HepG2 (cell line): ENCODE results near the gene SPECC1L. TPM values are rescaled to one million over a fixed set of nuclear protein-coding genes. Genes with fewer than 3 reads are reported as not detected.

Experiments
- ATAC-seq: fragments of 200-7000 bp; cut with Tn5 transposase; 3 replicates; pipeline ENCODE4 v1.9.1; 2020; ENCODE audit warnings: mild to moderate bottlenecking, moderate library complexity
- BruUV-seq: library from RNA; stranded (reverse); fragments of 400-500 nt; replicated peaks from 2 replicates; lab custom pipeline; 2021; lab: Mats Ljungman, UMichigan
- CTCF ChIA-PET: fragments of 300-600 bp; formaldehyde crosslinking; extraction: SDS; loops from one replicate; lab custom pipeline; 2021; ENCODE audit warnings: low total read pairs, inconsistent platforms, low intra/inter-chr PET ratio; lab: Yijun Ruan, JAX
- POLR2A ChIA-PET: fragments of 350-600 bp; sonication (Branson Sonifier 250); formaldehyde crosslinking; loops from one replicate; lab custom pipeline; 2020; ENCODE audit warnings: antibody characterized with exemption, inconsistent platforms; lab: Yijun Ruan, JAX
- DNase-seq: peaks from one replicate; pipeline ENCODE4 v3.0.0-alpha.2; 2015; ENCODE audit warnings: low spot score
- FAIRE-seq: peaks from 3 replicates; lab custom pipeline; 2011; peaks lifted over from hg19 to GRCh38; lab: Jason Lieb, UNC
- H2AFZ ChIP-seq: one replicate; pipeline ENCODE4 v1.6.1; 2011; ENCODE audit warnings: low read length, inconsistent platforms
- H3K27ac ChIP-seq: fragments of 300-600 bp; 3 replicates; pipeline ENCODE4 v1.8.0; 2011; ENCODE audit warnings: mixed run types, mild to moderate bottlenecking, mixed read lengths, low read length, inconsistent platforms; ENCODE audit not compliant: insufficient read depth; ENCODE audit errors: extremely low read length
- H3K27me3 ChIP-seq, 2 experiments: fragments of 200-600 bp in 1 of 2; 2 replicates in 1 of 2; 3 replicates in 1 of 2; pipeline versions ENCODE4 v1.6.0 to v1.8.0; 2011; ENCODE audit warnings: low read length in 2 of 2, mild to moderate bottlenecking in 2 of 2, moderate library complexity in 2 of 2, inconsistent platforms in 1 of 2; ENCODE audit not compliant: insufficient read depth in 2 of 2, control insufficient read depth in 1 of 2
- H3K36me3 ChIP-seq, 2 experiments: fragments of 200-600 bp in 1 of 2; replicated peaks in 1 of 2; 2 replicates in 1 of 2; 3 replicates in 1 of 2; pipeline versions ENCODE4 v1.5.1 to v1.8.0; 2011; ENCODE audit warnings: low read length in 2 of 2, inconsistent platforms in 1 of 2; ENCODE audit not compliant: insufficient read depth in 2 of 2, control insufficient read depth in 1 of 2
- H3K4me1 ChIP-seq: 2 replicates; pipeline ENCODE4 v1.5.1; 2012; ENCODE audit warnings: low read length, inconsistent platforms; ENCODE audit not compliant: insufficient read depth
- H3K4me2 ChIP-seq: 2 replicates; pipeline ENCODE4 v1.6.0; 2011; ENCODE audit warnings: low read depth, low read length, inconsistent platforms
- H3K4me3 ChIP-seq, 3 experiments: fragments of 200-600 bp in 1 of 3; sonication (generic), shearing (Covaris generic) in 1 of 3; replicated peaks in 1 of 3; 2 replicates each; pipeline ENCODE4 v1.5.1; 2011 to 2016; ENCODE audit warnings: low read length in 3 of 3, inconsistent platforms in 2 of 3, low read depth in 2 of 3, mild to moderate bottlenecking in 2 of 3, control low read depth in 1 of 3, mixed read lengths in 1 of 3; ENCODE audit not compliant: insufficient read depth in 1 of 3
- H3K79me2 ChIP-seq: one replicate; pipeline ENCODE4 v1.6.1; 2011; ENCODE audit warnings: low read length, inconsistent platforms; ENCODE audit not compliant: insufficient read depth
- H3K9ac ChIP-seq: 2 replicates; pipeline ENCODE4 v1.6.0; 2011; ENCODE audit warnings: mild to moderate bottlenecking, low read depth, low read length, inconsistent platforms; ENCODE audit not compliant: insufficient read depth
- H3K9me3 ChIP-seq: 2 replicates; pipeline ENCODE4 v1.5.1; 2012; ENCODE audit warnings: mild to moderate bottlenecking, low read length
- H4K20me1 ChIP-seq: 2 replicates; pipeline ENCODE4 v1.6.0; 2011; ENCODE audit warnings: inconsistent platforms, mild to moderate bottlenecking, low read length, moderate library complexity; ENCODE audit not compliant: insufficient read depth
- AKAP8 ChIP-seq: sonication (generic); formaldehyde crosslinking; IDR thresholded peaks from 2 replicates; pipeline ENCODE4 v1.5.1; 2020; ENCODE audit warnings: mild to moderate bottlenecking, missing genetic modification reagents
- ARNT ChIP-seq: fragments of 450-650 bp; IDR thresholded peaks from 2 replicates; pipeline ENCODE4 v1.6.1; 2017
- CCDC6 ChIP-seq: sonication (generic); formaldehyde crosslinking; IDR thresholded peaks from 2 replicates; pipeline ENCODE4 v1.8.1; 2022; ENCODE audit warnings: mild to moderate bottlenecking, missing genetic modification reagents, moderate library complexity
- HNRNPH1 ChIP-seq: fragments of 200-400 bp; formaldehyde crosslinking; optimal IDR thresholded peaks from 2 replicates; pipeline ENCODE3; 2017; ENCODE audit warnings: mild to moderate bottlenecking, low read depth, low read length
- KLF9 ChIP-seq: IDR thresholded peaks from 2 replicates; pipeline ENCODE4 v1.6.1; 2016; ENCODE audit warnings: low read depth
- LBX2 ChIP-seq: sonication (generic); formaldehyde crosslinking; IDR thresholded peaks from 2 replicates; pipeline ENCODE4 v1.5.0; 2020; ENCODE audit warnings: missing genetic modification reagents, mild to moderate bottlenecking, borderline replicate concordance
- NFIC ChIP-seq: IDR thresholded peaks from 2 replicates; pipeline ENCODE4 v1.6.1; 2012; ENCODE audit warnings: mild to moderate bottlenecking, low read length, inconsistent platforms
- PHB2 ChIP-seq: fragments of 450-650 bp; IDR thresholded peaks from 2 replicates; pipeline ENCODE4 v1.6.1; 2018; ENCODE audit not compliant: partially characterized antibody
- SALL1 ChIP-seq: sonication (generic); formaldehyde crosslinking; IDR thresholded peaks from 2 replicates; pipeline ENCODE4 v1.8.0; 2022; ENCODE audit warnings: mild to moderate bottlenecking, missing genetic modification reagents
- SNAPC2 ChIP-seq: sonication (generic); formaldehyde crosslinking; IDR thresholded peaks from 2 replicates; pipeline ENCODE4 v1.8.1; 2022; ENCODE audit warnings: mild to moderate bottlenecking, missing genetic modification reagents
- THAP8 ChIP-seq: sonication (generic); formaldehyde crosslinking; IDR thresholded peaks from 2 replicates; pipeline ENCODE4 v1.5.1; 2020; ENCODE audit warnings: missing genetic modification reagents, mild to moderate bottlenecking, borderline replicate concordance
- ZBTB26 ChIP-seq: IDR thresholded peaks from 2 replicates; pipeline ENCODE4 v1.6.1; 2016; ENCODE audit warnings: missing compliant biosample characterization, missing genetic modification reagents, borderline replicate concordance
- ZNF646 ChIP-seq: sonication (generic); formaldehyde crosslinking; IDR thresholded peaks from 2 replicates; pipeline ENCODE4 v1.9.0; 2021; ENCODE audit warnings: mild to moderate bottlenecking, missing genetic modification reagents
- ZNF879 ChIP-seq: sonication (generic); formaldehyde crosslinking; IDR thresholded peaks from 2 replicates; pipeline ENCODE4 v1.8.1; 2023; ENCODE audit warnings: missing genetic modification reagents
- ZSCAN22 ChIP-seq: sonication (generic); formaldehyde crosslinking; IDR thresholded peaks from 2 replicates; pipeline ENCODE4 v1.4.0; 2020; ENCODE audit warnings: mild to moderate bottlenecking, missing genetic modification reagents
- WGBS: methylation state at CpG from one replicate; pipeline ENCODE4 v1.1.6; 2017; ENCODE audit warnings: low lambda C conversion rate; 5-methylcytosine and 5-hydroxymethylcytosine counted together
- in situ Hi-C: cut with HindIII; loops from 2 replicates; pipeline ENCODE4 v1.10.0; 2017; ENCODE audit warnings: low pct_unique_long_range_greater_than_20kb; ENCODE audit not compliant: extremely low pct_ligation_motif_present
- intact Hi-C: fragments of 100-400 bp; cut with micrococcal nuclease; formaldehyde crosslinking; loops from one replicate; pipeline ENCODE4 v1.10.0; 2022; ENCODE audit not compliant: unreplicated experiment
- polyA plus RNA-seq, 8 experiments: library from polyadenylated mRNA; depleted of rRNA in 3 of 8; stranded (reverse) in 7 of 8; unstranded in 1 of 8; fragments of >200 nt; fragmentation: Illumina TruSeq in 4 of 8; extraction: Trizol in 4 of 8; gene quantifications; 2 replicates each; pipeline versions ENCODE4 v1.2.1 to v1.2.3, GENCODE V29; 2011 to 2016; ENCODE audit warnings: low read depth in 4 of 8, missing spikeins in 1 of 8, mixed read lengths in 1 of 8; ENCODE audit not compliant: insufficient read depth in 1 of 8
- total RNA-seq, 5 experiments: library from RNA; depleted of rRNA; stranded (reverse); fragments of >200 nt; fragmentation: Illumina TruSeq; extraction: Trizol; gene quantifications; 2 replicates each; pipeline ENCODE4 v1.2.3, GENCODE V29; 2016; ENCODE audit warnings: low read depth in 1 of 5

Gene SPECC1L
- total and polyA plus RNA-seq, 2 of the 13 experiments (the other 11 are each of a cell fraction or from before 2014, with no cell fraction given) = 14.1 to 30.3 TPM

GRCh38 chr22:24421428-24421931 is 150.8 kb downstream of the SPECC1L start (continued):
- TF ChIP-seq SALL1 (peak; percentile 32; the same call in 1 of the 2 replicates), KLF9 (CRISPR knock-in tag) (no peak)

GRCh38 chr22:24422102-24422665 is 151.6 kb downstream of the SPECC1L start:
- WGBS = 66% methylated on average over 5 of the region's 5 CpGs
- DNase-seq = no peak
- in situ Hi-C loops = loop anchor here (5.0 kb wide), 1 partner anchor 100 kb away; no protein-coding TSS in a partner anchor
- TF ChIP-seq LBX2 (CRISPR knock-in tag) (no peak), NFIC (no peak), ARNT (no peak), THAP8 (CRISPR knock-in tag) (no peak), AKAP8 (no peak), SNAPC2 (CRISPR knock-in tag) (no peak), PHB2 (no peak), ZSCAN22 (no peak), CCDC6 (CRISPR knock-in tag) (no peak), HNRNPH1 (no peak), ZBTB26 (CRISPR knock-in tag) (no peak), ZNF646 (no peak), ZNF879 (no peak)

More at GRCh38 chr22:24422102-24422665, 151.6 kb downstream of the SPECC1L start:
- Histone ChIP-seq H3K9ac (no peak overlapping the region), H3K9me3 (no peaks in the 10 kb centered on the region), H3K36me3 (peaks cover 0 to 1% of the 10 kb centered on the region in 2 experiments; a peak in 1 of 5 replicates), H3K27me3 (peaks cover 0 to 4% of the 10 kb centered on the region in 2 experiments; a peak in 2 of 5 replicates), H3K4me1 (peaks cover 42% of the 10 kb centered on the region), H3K4me2 (no peak overlapping the region), H4K20me1 (no peaks in the 10 kb centered on the region), H3K79me2 (no peaks in the 10 kb centered on the region), H3K4me3 (no peak overlapping the region), H2AFZ (no peak overlapping the region), H3K27ac (no peak overlapping the region)
- ATAC-seq (no peak), FAIRE-seq (no peak)
- intact Hi-C loops = loop anchor here (5.0 kb wide), 1 partner anchor 80 kb away; no protein-coding TSS in a partner anchor
- ChIA-PET CTCF (interaction anchor here (5.7 kb wide), 1 partner anchor 103 kb away, joined by 59 read pairs; no protein-coding TSS in a partner anchor), POLR2A (interaction anchor here (4.2 kb wide), 1 partner anchor 101 kb away, joined by 24 read pairs; no protein-coding TSS in a partner anchor)
- BruUV-seq = no TSS peak
